ENCODE results near the gene CHRM5.

DNA sequence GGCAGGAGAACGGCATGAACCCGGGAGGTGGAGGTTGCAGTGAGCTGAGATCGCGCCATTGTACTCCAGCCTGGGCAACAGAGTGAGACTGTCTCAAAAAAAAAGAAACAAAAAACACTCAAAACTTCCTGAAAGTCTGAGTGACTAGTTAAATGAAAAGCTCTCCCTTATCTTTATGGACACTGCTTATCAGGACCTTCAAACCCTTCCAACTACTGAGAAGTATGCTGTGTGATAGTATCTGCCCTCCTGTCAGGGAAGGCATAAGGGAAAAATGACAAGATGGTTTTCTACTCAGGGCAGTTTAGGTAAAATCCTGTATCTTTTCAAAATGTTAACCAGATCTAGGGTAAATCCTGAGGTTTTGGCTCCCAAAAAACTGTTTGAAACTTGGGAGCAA, 111.6 kb downstream of the CHRM5 start:
- no peak for TF ChIP-seq CTCF (IDR thresholded peaks at IDR 0.05)
- TF ChIP-seq POLR2AphosphoS5 (IDR thresholded peaks at IDR 0.05): no peak
- TF ChIP-seq POLR2A (IDR thresholded peaks at IDR 0.05): no peak
- no peak for TF ChIP-seq EP300 (IDR thresholded peaks at IDR 0.05)
